Right renal pelvis (tissue), 4 donors: ENCODE results near the gene SPARC. TPM values are rescaled to one million over a fixed set of nuclear protein-coding genes. Genes with fewer than 3 reads are reported as not detected.
"Not testable (repeated sequence)": the region's sequence is repeated elsewhere in the genome, so short reads cannot be mapped to it uniquely, and the experiment has no call there.

Experiments
- DNase-seq, 4 donors: peaks; one replicate each; pipeline ENCODE4 v3.0.0-alpha.2; 2013; ENCODE audit warnings: low read depth in 4 of 4, low spot score in 3 of 4, missing footprints in 1 of 4
- polyA plus RNA-seq, 4 donors: library from polyadenylated mRNA; unstranded; fragments of 120-200 nt; gene quantifications; one replicate each; pipeline ENCODE4 v1.2.1, GENCODE V29; 2013; ENCODE audit not compliant: insufficient read length in 4 of 4

SPARC gene
- 1,000 to 10,000 TPM; 2,571 to 2,937 (median 2,655) TPM for polyA plus RNA-seq

GRCh38 chr5:151686674-151687407, at the start of gene SPARC:
SPARC (minus strand) TSS chr5:151686915; CDS start chr5:151676188, 10,727 bp downstream.
- DNase-seq, result peak in 2 of 4 donors; percentile 73 to 85

GRCh38 chr5:151735646-151736045, 48.9 kb upstream of the SPARC start:
- DNase-seq, result no peak

- DNase-seq, result no peak
These were observed 47.3 kb upstream of the SPARC start for GRCh38 chr5:151734064-151734408.

GRCh38 chr5:151733358-151734063, 46.8 kb upstream of the SPARC start:
- DNase-seq, result no peak

GRCh38 chr5:151730381-151730780, 43.7 kb upstream of the SPARC start:
- DNase-seq, result no peak

- not testable (repeated sequence) for DNase-seq
These were observed 42.9 kb upstream of the SPARC start for GRCh38 chr5:151729597-151729996.

- no peak for DNase-seq
These were observed 37.6 kb upstream of the SPARC start for GRCh38 chr5:151724360-151724759.

- no peak for DNase-seq
These were observed 35.8 kb upstream of the SPARC start for GRCh38 chr5:151722546-151722945.

- no peak for DNase-seq
These were observed 35.2 kb upstream of the SPARC start for GRCh38 chr5:151721812-151722391.

- no peak for DNase-seq
These were observed 34.5 kb upstream of the SPARC start for GRCh38 chr5:151721087-151721646.

- DNase-seq, result no peak
These were observed 33.5 kb upstream of the SPARC start for GRCh38 chr5:151720215-151720614.

GRCh38 chr5:151719228-151720000, 32.7 kb upstream of the SPARC start:
- no peak for DNase-seq

GRCh38 chr5:151718646-151719045, 31.9 kb upstream of the SPARC start:
- no peak for DNase-seq

GRCh38 chr5:151718153-151718552, 31.4 kb upstream of the SPARC start:
- no peak for DNase-seq

GRCh38 chr5:151717416-151717815, 30.7 kb upstream of the SPARC start:
- no peak for DNase-seq

GRCh38 chr5:151709109-151709735, 22.5 kb upstream of the SPARC start:
- DNase-seq, result no peak

GRCh38 chr5:151708126-151708525, 21.4 kb upstream of the SPARC start:
- no peak for DNase-seq

GRCh38 chr5:151707567-151707966, 20.9 kb upstream of the SPARC start:
- DNase-seq, result no peak

- no peak for DNase-seq
These were observed 20.2 kb upstream of the SPARC start for GRCh38 chr5:151706906-151707305.

- DNase-seq, result no peak
These were observed 17.1 kb upstream of the SPARC start for GRCh38 chr5:151703780-151704179.
